ENCODE data around the gene FAM184B. TPM values are rescaled to one million over a fixed set of nuclear protein-coding genes. Genes with fewer than 3 reads are reported as not detected.

The FAM184B gene
- total RNA-seq, 1 experiment from 2014 or later: 0.07 TPM

DNA sequence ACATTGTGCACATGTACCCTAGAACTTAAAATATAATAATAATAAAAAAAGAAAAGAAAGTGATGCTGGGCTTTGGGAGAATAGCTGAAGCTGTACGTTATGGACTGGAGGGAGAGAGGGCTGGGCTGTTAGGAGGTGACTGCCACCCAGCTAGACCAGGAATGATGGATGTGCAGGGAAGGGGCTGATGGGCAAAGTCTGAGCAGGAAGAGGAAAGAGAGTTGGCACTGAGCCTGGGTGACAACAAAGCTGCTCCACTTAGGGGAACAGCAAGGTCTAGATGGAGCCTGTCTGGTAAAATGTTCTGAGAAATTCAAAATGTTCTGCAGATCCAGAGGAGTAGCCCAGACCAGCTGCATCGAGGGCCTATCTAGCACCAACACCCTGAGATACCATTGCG, 134.7 kb downstream of the FAM184B start:
- no peak for DNase-seq (ENCODE audit: low read depth, low spot score)
- no peaks in the 10 kb centered on the region for H3K4me1 ChIP-seq (ENCODE audit: control insufficient read depth in 1 of 2, insufficient read depth in 2 of 2, low read length in 2 of 2)
- ChIA-PET CTCF (no interaction called here), RAD21 (ENCODE audit: low non-redundant PET in 1 of 2, low total read pairs in 2 of 2, uncharacterized antibody in 2 of 2, unreplicated experiment in 2 of 2) (no interaction called here), POLR2A (no interaction called here)
- BruUV-seq (replicated peaks): no TSS peak
- H3K9me2 ChIP-seq (ENCODE audit: insufficient read depth): no peaks in the 10 kb centered on the region
- ATAC-seq: no peak
- H3K27ac ChIP-seq (ENCODE audit: low read depth, low read length): no peak overlapping the region
- no peaks in the 10 kb centered on the region for H3K9me3 ChIP-seq (ENCODE audit: control insufficient read depth in 1 of 2, insufficient read depth in 1 of 2, low read depth in 1 of 2, low read length in 2 of 2)
- no peak overlapping the region for H2AFZ ChIP-seq (ENCODE audit: low read depth, low read length, poor library complexity, severe bottlenecking)
- H3K79me2 ChIP-seq (ENCODE audit: insufficient read depth, low read length): no peaks in the 10 kb centered on the region
- H3K9ac ChIP-seq (ENCODE audit: low read length): no peak overlapping the region
- intact Hi-C loops (cut with micrococcal nuclease): no loop called here
- H4K20me1 ChIP-seq (ENCODE audit: insufficient read depth): no peaks in the 10 kb centered on the region
- no peak for TF ChIP-seq CEBPB (IDR thresholded peaks at IDR 0.05; ENCODE audit: low read depth)
- no peak for TF ChIP-seq SP1 (IDR thresholded peaks at IDR 0.05; ENCODE audit: low read depth)
- TF ChIP-seq CBX3 (IDR thresholded peaks at IDR 0.05; ENCODE audit: low read depth): no peak
- no peak for TF ChIP-seq JUND (IDR thresholded peaks at IDR 0.05)
- H3K27me3 ChIP-seq (ENCODE audit: insufficient read depth, low read length): no peaks in the 10 kb centered on the region
- H3K4me3 ChIP-seq (replicated peaks in 1 of 2; ENCODE audit: low read depth in 1 of 2, low read length in 2 of 2): no peak overlapping the region
- no peak overlapping the region for H3K4me2 ChIP-seq (ENCODE audit: low read length)
- no peaks in the 10 kb centered on the region for H3K36me3 ChIP-seq (ENCODE audit: control insufficient read depth in 1 of 2, insufficient read depth in 2 of 2, low read length in 2 of 2)

DNA sequence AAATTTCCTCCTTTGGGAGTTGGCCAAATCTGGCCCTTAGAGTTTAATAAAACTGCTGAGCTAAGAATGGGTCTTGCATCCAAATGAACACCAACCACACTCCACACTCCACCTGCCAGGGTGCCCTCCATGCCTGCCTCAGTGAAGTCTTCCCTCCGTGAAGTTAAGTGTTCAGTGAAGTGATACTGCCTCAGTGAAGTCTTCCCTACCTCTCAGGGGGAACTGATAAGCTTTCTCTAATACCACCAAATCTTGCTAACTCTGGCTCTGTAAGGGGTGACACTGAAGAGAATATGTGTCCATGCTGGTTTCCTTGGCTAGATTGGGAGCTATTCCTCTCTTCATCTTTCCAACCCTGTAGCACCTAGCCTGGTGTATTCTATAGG, 139.0 kb downstream of the FAM184B start:
- Histone ChIP-seq H3K36me3 (ENCODE audit: control insufficient read depth in 1 of 2, insufficient read depth in 2 of 2, low read length in 2 of 2) (no peaks in the 10 kb centered on the region), H3K79me2 (ENCODE audit: insufficient read depth, low read length) (no peaks in the 10 kb centered on the region), H3K9ac (ENCODE audit: low read length) (no peak overlapping the region), H3K27me3 (ENCODE audit: insufficient read depth, low read length) (no peaks in the 10 kb centered on the region), H3K4me1 (ENCODE audit: control insufficient read depth in 1 of 2, insufficient read depth in 2 of 2, low read length in 2 of 2) (no peaks in the 10 kb centered on the region), H3K4me3 (replicated peaks in 1 of 2; ENCODE audit: low read depth in 1 of 2, low read length in 2 of 2) (no peak overlapping the region), H3K9me2 (ENCODE audit: insufficient read depth) (no peaks in the 10 kb centered on the region), H3K4me2 (ENCODE audit: low read length) (no peak overlapping the region), H2AFZ (ENCODE audit: low read depth, low read length, poor library complexity, severe bottlenecking) (no peak overlapping the region), H3K9me3 (ENCODE audit: control insufficient read depth in 1 of 2, insufficient read depth in 1 of 2, low read depth in 1 of 2, low read length in 2 of 2) (no peaks in the 10 kb centered on the region), H4K20me1 (ENCODE audit: insufficient read depth) (no peaks in the 10 kb centered on the region), H3K27ac (ENCODE audit: low read depth, low read length) (no peak overlapping the region)
- TF ChIP-seq CEBPB (IDR thresholded peaks at IDR 0.05; ENCODE audit: low read depth): no peak
- TF ChIP-seq EGR1 (IDR thresholded peaks at IDR 0.05; ENCODE audit: low read depth): no peak
- TF ChIP-seq SIN3A (IDR thresholded peaks at IDR 0.05; ENCODE audit: low read depth): no peak
- BruUV-seq (replicated peaks): no TSS peak
- DNase-seq (ENCODE audit: low read depth, low spot score) (no peak), ATAC-seq (no peak)
- intact Hi-C loops (cut with micrococcal nuclease): no loop called here
- ChIA-PET CTCF (no interaction called here), RAD21 (ENCODE audit: low non-redundant PET in 1 of 2, low total read pairs in 2 of 2, uncharacterized antibody in 2 of 2, unreplicated experiment in 2 of 2) (no interaction called here), POLR2A (no interaction called here)

DNA sequence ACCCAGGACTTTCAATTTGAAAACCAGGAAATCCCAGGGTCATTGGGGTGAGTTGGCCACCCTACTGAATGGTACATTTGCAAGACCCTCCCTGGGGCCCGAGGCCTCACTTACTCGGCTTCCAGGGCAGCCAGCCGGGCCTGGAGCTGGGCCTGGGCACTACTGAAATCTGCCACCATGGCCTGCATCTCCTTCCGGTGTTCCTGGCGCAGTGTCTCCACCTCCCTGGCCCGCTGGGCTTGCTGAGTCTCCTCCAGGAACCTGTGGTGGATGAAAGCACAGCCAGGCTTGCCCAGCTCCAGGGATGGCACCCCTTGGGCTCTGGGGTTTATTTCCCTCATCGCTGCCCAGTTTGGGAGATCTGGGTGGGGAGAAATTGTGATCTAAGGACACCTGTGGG, 142.3 kb downstream of the FAM184B start:
- Histone ChIP-seq H3K9ac (ENCODE audit: low read length) (no peak overlapping the region), H3K4me1 (ENCODE audit: control insufficient read depth in 1 of 2, insufficient read depth in 2 of 2, low read length in 2 of 2) (no peaks in the 10 kb centered on the region), H3K27ac (ENCODE audit: low read depth, low read length) (no peak overlapping the region), H3K36me3 (ENCODE audit: control insufficient read depth in 1 of 2, insufficient read depth in 2 of 2, low read length in 2 of 2) (peaks cover 2 to 5% of the 10 kb centered on the region in 2 experiments; a peak in 2 of 4 replicates), H4K20me1 (ENCODE audit: insufficient read depth) (no peaks in the 10 kb centered on the region), H3K4me3 (replicated peaks in 1 of 2; ENCODE audit: low read depth in 1 of 2, low read length in 2 of 2) (no peak overlapping the region), H3K27me3 (ENCODE audit: insufficient read depth, low read length) (no peaks in the 10 kb centered on the region), H3K9me2 (ENCODE audit: insufficient read depth) (no peaks in the 10 kb centered on the region), H3K79me2 (ENCODE audit: insufficient read depth, low read length) (no peaks in the 10 kb centered on the region), H2AFZ (ENCODE audit: low read depth, low read length, poor library complexity, severe bottlenecking) (no peak overlapping the region), H3K9me3 (ENCODE audit: control insufficient read depth in 1 of 2, insufficient read depth in 1 of 2, low read depth in 1 of 2, low read length in 2 of 2) (no peaks in the 10 kb centered on the region), H3K4me2 (ENCODE audit: low read length) (no peak overlapping the region)
- BruUV-seq (replicated peaks): no TSS peak
- intact Hi-C loops (cut with micrococcal nuclease): no loop called here
- POLR2A ChIA-PET: no interaction called here
- CTCF ChIA-PET: no interaction called here
- DNase-seq (ENCODE audit: low read depth, low spot score): no peak
- no peak for ATAC-seq
- RAD21 ChIA-PET (ENCODE audit: low non-redundant PET in 1 of 2, low total read pairs in 2 of 2, uncharacterized antibody in 2 of 2, unreplicated experiment in 2 of 2): no interaction called here
- TF ChIP-seq ZNF274 (IDR thresholded peaks at IDR 0.05; ENCODE audit: low read depth, low read length) (no peak), YY1 (IDR thresholded peaks at IDR 0.05; ENCODE audit: extremely low read depth, insufficient replicate concordance, low read depth, low read length) (no peak), SP1 (IDR thresholded peaks at IDR 0.05; ENCODE audit: low read depth) (no peak), POLR2A (IDR thresholded peaks at IDR 0.05; ENCODE audit: borderline replicate concordance, extremely low read depth, insufficient read depth, insufficient read length) (no peak), EZH2phosphoT487 (IDR thresholded peaks at IDR 0.05; ENCODE audit: borderline replicate concordance) (no peak), RAD21 (IDR thresholded peaks at IDR 0.05; ENCODE audit: low read depth) (no peak)
- TF ChIP-seq, protein P1, sequence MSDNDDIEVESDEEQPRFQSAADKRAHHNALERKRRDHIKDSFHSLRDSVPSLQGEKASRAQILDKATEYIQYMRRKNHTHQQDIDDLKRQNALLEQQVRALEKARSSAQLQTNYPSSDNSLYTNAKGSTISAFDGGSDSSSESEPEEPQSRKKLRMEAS (IDR thresholded peaks at IDR 0.05): no peak
- TF ChIP-seq, protein P2, sequence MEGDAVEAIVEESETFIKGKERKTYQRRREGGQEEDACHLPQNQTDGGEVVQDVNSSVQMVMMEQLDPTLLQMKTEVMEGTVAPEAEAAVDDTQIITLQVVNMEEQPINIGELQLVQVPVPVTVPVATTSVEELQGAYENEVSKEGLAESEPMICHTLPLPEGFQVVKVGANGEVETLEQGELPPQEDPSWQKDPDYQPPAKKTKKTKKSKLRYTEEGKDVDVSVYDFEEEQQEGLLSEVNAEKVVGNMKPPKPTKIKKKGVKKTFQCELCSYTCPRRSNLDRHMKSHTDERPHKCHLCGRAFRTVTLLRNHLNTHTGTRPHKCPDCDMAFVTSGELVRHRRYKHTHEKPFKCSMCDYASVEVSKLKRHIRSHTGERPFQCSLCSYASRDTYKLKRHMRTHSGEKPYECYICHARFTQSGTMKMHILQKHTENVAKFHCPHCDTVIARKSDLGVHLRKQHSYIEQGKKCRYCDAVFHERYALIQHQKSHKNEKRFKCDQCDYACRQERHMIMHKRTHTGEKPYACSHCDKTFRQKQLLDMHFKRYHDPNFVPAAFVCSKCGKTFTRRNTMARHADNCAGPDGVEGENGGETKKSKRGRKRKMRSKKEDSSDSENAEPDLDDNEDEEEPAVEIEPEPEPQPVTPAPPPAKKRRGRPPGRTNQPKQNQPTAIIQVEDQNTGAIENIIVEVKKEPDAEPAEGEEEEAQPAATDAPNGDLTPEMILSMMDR (IDR thresholded peaks at IDR 0.05 in 2 of 3, conservative IDR thresholded peaks at IDR 0.05 in 1 of 3; ENCODE audit: borderline replicate concordance in 1 of 3, insufficient read depth in 1 of 3, low read depth in 2 of 3, low read length in 2 of 3): no peak

Measured in HCT116 (cell line).